G401.6 (cell line): ENCODE data around the gene MND1.

Experiments used
- FAIRE-seq: peaks from 2 replicates; lab custom pipeline; 2012; peaks lifted over from hg19 to GRCh38; lab: Jason Lieb, UNC

The MND1 gene

DNA sequence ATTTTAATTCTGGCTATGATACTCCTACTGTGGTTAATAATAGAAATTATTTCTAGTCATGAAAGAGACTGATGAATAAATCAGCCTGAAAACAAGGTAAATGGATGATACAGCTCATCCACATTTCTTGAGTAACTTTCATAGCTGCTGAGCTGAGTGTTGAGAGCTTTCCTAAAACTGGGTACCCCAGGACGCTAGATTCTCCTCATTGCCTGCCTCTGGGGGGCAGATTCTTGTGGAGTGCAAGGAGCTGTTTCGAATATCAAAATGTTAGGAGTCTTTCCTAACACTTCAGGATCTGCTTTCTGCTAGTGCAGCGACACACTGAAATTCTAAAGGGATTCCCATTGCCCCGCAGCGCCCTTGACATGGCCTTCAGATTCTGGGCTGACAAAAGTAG lies 2.1 kb downstream of the MND1 start:
- FAIRE-seq = no peak

DNA sequence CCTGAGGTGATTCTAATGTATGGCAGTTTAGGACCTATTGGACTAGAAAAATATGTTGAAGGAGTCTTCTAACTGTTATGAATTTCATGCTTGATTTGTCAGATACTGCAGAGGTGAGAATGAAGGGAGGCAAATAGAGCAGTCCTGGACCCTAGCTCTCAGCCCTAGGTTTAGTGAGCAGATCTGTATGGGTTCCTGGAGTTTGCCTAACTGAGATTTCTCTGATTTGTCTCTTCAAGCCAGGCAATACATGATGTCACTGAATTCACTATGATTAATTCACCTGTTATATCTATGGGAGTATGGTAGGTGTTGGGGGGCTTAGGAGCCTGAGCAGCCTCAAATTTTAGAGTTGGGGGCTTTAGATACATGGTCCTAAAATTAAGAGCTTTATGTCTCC lies 2.6 kb downstream of the MND1 start:
- FAIRE-seq = no peak

DNA sequence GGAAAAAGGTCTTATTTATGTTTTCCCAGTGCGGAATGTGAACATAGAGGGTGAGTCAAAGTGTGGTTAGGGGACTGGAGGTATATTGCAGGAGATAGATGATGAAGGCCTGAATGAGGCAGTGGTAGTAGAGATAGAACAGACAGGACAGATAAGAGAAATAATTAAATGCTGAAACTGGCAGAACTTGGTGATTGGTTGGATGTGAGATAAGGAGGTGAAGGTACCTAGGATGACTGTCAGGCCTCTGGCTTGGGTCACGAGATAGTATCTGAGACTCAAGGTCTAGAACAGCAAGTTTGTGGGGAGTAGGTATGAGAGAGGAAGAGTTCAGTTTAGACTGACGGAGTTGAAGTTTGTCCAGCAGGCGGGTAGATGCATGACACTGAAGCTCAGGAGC lies 3.5 kb downstream of the MND1 start:
- FAIRE-seq = no peak

DNA sequence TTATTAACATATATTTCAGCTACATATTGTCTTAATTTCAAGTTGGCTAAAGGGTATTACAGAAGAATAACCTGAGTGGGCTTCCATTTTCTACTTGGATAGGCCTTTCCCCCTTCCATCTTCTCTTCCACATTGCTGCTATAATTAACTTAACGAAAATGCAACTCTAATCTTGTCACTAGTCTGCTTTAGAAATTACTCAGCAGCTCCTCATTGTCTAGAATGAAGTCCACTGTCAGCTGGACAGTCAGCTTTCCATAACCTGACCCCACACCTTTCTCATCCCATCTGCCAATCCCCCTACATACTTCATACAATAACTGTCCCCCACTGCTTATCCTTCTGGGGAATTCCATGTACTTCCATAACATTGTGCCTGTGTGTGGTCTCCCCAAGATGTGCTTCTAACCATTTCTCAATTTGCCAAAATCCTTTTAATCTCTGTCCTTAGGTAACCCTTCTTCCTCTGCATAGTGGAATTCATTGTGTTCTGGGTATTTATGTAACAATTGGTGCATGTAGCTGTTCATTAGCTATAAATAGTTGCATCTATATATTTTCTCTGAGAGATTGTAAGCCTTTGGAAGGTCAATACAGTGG lies 4.8 kb downstream of the MND1 start:
- no peak for FAIRE-seq

DNA sequence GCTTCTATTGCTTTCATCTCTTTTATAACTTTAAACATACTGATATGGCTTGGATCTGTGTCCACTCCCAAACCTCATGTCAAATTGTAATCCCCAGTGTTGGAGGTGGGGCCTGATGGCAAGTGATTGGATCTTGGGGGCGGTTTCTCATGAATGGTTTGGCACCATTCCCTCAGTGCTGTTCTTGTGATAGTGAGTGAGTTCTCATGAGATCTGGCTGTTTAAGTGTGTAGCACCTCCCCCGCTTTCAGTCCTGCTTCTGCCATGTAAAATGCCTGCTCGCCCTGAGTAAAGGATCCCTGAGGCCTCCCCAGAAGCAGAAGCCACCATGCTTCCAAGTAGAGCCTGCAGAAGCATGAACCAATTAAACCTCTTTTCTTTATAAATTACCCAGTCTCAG lies 17.7 kb downstream of the MND1 start:
- FAIRE-seq = no peak

DNA sequence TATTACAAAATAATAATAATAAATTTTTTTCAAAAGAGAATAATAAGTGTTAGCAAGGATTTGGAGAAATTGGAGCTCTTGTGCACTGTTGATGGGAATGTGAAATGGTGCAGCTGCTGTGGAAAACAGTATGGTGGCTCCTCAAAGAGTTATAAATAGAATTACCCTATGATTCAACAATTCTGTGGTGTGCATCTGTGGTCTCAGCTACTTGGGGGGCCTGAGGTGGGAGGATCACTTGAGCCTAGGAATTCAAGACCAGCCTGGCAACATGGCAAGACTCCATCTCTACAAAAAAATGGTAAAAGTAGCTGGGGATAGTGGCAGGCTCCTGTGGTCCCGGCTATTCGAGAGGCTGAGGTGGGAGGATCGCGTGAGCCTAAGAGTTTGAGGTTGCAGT lies 19.6 kb downstream of the MND1 start:
- no peak for FAIRE-seq

DNA sequence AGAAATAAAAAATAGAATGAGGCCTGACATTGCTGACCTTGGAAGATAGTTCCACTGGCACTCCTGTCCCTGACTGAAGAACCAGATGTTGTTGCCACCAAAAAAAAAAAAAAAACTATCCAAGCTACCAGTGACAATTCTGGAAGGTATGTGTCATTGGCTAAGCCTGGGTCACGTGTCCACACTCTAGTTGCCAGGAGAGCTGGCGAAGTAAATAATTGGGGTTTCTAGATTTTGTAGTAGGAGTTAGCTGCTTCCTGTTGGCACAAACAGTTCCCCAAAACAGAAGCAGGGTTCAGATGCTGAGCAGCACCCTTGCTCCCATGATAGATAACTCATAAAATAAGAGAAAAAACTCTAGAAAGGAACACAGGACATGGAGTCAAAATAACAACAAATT lies 20.5 kb downstream of the MND1 start:
- no peak for FAIRE-seq

DNA sequence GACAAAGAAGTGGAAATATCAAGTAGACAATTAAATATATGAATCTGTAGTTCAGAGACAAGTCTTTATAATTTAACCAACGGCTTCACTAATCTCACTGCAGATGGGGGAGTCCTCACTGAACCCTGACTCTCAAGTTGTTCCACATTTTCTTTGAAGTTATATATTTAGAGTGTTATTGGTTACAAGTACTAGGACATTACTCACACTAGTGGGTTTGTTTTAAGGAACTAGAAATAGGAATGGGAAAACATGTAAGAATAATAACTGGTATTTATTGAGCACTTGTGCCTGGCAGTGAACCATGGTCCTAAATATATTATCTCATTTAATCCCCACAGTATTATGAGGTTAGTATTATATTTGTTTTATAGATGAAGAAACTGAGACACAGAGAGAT lies 22.0 kb downstream of the MND1 start:
- FAIRE-seq = no peak

DNA sequence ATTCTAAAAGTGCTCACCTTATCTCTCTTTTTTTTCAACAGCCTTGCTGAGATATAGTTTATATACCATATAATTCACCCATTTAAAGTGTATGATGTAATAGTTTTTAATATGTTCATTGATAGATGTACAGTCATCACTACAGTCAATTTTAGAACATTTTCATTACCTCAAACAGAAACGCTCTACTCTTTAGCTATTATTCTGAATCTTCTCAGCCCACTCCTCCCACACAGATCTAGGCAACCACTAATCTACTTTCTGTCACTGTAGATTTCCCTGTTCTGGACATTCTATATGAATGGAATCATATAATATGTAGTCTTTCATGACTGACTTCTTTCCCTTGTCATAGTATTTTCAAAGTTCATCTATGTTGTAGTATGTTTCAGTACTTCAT lies 22.6 kb downstream of the MND1 start:
- no peak for FAIRE-seq

DNA sequence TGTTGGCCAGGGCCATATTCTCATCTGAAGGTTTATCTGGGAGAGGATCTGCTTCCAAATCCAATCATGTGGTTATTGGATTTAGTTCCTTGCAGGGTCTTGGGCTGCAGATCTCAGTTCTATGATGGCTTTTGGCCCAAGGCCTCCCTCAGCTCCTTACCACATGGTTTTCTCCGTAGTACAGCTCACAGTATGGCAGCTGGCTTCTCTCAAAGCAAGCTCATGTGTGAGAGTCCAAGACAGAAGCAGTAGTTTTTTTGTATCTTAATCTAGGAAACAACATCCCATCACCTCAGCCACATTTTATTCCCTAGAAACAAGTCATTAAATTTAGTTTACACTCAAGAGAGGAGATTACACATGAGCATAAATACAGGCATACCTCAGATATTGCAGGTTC lies 24.5 kb downstream of the MND1 start:
- no peak for FAIRE-seq

DNA sequence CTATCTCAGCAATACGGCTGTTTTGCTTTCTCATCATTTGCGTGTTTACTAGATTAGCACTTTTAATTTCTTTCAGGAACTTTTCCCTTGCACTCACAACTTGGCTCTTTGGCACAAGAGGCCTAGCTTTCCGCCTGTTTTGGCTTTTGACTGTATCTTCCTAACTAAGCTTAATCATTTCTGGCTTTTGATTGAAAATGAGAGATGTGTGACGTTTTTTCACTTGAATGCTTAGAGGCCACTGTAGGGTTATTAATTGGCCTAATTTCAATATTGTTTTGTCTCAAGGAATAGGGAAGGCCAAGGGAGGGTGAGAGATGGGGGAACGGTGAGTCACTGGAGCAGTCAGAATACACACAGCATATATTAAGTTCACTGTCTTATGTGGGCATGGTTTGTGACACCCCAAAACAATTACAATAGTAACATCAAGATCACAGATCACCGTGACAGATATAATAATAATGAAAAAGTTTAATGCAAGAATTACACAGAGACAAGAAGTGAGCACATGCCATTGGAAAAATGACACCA lies 27.3 kb downstream of the MND1 start:
- FAIRE-seq = no peak

DNA sequence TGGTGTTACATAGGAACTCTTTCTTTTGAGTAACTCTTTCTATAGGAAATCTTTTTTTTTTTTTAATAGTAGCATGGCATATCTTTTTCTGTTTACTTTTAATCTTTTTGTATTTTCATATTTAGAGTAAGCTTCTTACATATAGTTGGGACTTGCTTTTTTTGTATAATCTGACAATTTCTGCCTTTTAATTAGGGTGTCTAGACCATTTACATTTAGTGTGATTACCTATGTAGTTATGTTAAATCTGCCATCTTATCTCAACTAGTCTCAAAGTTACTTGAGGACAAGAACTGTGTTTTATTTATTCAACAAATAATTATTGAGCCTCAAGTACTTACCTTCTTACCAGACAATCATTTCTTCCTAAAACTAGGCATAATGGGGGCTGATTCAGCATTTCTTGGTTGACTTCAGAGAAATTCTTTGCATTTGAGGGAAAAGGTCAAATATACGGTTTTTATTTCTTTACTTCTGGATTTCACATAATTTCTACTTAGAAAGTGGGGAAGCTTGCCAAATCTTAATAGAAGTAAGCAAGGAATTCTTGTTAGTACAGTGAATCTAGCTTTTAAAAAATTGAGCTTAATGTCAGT lies 28.6 kb downstream of the MND1 start:
- FAIRE-seq = no peak

DNA sequence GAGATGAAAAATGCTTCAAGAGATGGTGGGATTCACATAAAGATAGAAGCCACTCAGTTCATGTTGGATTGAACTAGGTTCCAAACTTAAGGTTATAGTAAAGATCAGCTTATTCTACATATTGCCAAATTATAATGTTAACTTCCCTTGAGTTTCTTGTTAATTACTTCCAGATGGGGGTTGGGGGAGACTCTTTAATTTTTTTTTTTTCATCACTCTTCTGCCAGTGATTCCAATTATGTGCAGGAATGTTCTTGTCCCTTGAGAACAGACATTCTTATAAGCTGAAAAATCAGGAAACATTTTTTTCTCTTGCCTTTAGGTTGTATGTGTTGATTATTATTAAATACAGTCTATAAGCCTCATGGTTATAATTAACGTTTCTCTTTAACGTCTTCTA lies 30.0 kb downstream of the MND1 start:
- no peak for FAIRE-seq

DNA sequence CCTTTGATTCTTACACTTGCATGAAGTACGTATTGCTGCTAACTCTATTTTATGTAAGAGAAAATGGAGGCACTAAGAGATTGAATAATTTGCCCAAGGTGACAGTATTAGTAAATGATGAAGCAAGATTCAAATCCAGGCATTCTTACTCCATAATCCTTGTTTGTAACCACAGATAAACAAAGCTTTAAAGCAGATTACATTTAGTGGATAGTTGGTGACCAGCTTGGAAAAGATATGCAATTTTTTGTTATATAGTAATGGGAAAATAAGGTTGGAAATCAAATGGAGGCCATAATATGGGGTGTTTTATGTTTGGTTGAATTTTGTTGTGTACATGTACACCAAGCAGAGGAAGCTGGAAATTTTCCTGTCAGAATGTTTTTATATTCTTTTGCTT lies 30.8 kb downstream of the MND1 start:
- FAIRE-seq = no peak

DNA sequence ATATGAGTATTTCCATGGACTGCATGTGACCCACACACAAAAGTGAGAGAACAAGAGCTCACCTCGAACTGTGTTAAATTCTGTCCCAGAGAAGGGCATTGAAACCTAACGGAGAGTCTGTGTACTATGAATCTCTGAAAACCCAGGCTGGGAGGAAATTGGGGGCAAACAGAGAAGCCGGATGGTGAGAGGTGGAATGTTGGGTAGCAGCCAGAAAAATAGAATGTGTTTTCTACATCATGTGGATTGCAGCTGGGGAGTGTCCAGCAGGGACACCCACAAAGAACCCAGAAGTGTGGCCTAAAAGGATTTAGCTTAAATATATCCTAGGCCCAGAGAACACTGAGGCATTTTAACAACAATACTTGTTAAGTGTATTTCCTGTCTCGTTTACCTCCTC lies 38.6 kb downstream of the MND1 start:
- FAIRE-seq = no peak

DNA sequence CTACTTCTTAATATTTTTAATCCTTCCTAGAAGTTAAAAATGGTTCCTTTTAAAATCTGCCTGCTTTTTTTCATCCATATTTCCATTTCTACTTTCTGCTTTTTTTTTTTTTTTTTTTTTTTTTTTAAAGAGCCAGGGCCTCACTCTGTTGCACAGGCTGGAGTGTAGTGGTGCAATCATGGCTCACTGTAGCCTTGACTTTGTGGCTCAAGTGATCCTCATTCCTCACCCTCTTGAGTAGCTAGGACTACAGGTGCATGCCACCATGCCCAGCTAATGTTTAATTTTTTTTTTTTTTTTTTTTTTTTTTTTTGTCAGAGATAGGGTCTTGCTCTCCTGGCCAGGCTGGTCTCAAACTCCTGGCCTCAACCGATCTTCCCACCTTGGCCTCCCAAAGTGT lies 39.7 kb downstream of the MND1 start:
- no peak for FAIRE-seq

DNA sequence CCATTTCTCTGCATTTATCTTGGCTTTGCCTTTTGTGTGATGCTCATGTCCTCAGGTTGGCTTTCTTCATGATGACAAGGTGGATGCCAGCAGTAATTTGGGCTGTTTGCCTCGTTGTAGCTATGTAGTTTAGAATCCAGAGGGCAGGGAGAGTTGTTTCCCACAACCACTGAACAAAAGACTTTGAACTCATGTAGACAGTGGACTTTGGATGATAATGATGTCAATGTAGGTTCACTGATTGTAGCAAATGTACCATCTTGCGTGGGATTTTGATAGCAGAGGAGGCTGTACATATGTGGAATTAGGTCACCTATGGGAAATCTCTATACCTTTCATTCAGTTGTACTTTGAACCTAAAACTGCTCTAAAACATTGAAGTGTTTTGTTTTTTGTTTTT lies 41.3 kb downstream of the MND1 start:
- no peak for FAIRE-seq

DNA sequence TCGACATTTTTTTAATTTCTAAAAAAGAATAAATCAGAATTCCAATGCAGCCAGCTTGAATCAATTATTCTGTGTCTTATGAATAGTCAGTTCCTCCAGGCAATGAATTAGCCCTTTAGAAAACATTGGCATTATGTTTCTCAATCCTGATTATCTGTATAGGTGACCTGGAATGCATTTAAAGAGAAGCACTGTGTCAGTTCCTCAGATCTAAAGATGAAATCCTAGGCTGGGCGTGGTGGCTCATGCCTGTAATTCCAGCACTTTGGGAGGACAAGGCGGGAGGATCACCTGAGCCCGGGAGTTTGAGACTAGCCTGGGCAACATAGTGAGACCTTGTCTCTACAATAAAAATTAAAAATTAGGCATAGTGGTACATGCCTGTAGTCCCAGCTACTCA lies 43.5 kb downstream of the MND1 start:
- FAIRE-seq = no peak

DNA sequence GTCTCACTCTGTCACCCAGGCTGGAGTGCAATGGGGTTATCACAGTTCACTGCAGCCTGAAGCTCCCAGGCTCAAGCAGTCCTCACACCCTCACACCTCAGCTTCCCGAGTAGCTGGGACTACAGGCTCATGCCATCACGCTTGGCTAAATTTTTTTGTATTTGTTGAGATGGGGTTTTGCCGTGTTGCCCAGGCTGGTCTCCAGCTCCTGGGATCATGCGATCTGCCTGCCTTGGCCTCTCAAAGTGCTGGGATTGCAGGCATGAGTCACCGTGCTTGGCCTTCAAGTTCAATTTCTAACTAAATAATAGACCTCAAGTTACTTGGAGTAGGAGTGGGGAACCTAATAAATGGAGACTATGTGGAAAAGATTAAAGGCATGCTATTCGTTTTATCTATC lies 48.9 kb downstream of the MND1 start:
- FAIRE-seq = no peak

DNA sequence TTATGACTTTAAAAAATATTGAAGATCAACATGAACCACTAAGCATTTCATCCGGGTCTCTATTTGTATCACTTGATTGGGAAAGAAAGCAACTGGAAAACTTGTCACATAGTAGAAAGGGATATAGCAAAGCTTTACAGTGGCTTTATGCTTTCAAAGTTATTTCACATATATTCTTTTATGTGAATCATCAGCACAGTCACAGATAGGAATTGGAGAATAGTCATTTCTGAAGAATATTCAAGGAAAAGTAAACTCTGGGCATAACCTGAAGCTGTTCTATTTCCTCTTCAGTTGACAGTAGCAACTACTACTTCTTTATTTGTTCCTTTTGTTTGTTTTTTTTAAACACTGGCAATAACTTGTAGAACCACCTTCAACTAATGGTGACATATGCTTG lies 50.5 kb downstream of the MND1 start:
- FAIRE-seq = no peak

DNA sequence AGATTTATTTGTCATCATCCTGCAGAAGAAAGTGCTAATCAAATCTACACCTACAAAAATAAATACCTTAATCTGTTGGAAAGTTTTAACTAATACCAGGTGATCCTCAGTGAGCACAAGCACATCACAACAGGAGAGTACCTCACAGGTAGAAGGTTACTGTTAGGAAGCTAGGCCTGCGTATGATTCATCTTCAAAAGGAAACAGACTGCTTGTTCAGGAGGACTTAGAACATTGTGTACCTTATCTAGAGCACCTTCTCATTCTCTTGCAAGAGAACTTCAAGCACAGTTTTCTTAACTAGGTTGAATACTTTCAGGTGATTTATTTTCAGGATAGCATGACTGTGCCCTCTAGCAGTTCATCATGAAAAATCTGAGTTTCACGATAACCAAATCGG lies 54.2 kb downstream of the MND1 start:
- FAIRE-seq = no peak

DNA sequence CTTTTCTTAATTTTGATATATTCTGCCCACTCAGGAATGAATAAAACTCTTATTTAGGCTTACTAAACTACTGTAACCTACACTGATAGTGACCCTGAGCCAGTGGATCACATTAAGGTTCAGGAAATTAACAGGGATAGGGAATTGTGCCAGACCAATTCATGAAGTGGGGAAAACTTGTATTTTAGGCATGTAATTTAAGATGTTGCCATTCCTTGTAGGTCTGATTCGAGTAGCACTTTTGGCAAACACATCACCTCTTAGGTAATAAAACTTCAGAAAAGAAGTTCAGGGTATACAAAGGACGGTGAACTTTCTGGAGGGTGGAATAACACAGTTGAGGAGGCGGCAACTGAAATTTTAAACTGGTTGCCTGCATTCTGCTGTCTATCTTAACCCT lies 54.9 kb downstream of the MND1 start:
- FAIRE-seq = no peak

DNA sequence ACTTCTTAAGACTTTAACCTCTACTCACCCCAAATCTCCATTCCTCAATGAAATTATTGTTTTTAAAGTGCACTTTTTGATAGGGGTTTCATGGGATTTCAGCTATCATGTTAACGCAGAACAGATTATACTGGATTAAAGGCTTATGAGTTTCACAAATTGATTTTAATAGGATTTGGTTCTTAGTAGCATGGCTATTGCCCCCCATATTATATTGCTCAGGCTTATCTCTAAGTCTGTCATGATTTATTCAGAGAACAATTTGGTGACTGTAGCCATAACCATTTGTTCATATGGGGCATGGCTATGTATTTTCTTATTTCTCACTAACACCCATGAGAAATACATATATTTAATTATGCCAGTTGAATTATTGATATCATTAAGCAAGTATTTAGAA lies 57.0 kb downstream of the MND1 start:
- no peak for FAIRE-seq

DNA sequence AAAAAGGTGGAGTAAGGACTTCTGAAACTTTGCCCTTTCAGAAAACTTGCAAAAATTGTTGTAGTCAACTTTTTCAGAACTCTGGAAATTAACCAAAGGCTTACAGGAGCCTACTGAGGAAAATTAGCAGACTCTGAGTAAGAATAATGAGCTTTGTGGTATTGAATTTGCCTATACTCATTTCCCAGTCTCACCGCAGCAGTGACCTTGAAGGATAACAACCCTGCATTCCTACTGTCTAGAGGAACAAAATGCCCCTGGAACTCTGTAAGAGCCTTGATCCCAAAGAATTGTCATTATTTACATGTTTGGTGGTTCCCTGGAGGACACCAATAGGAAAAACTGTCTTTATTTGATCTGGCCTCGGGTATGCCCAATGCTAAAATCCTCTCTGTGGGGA lies 57.9 kb downstream of the MND1 start:
- no peak for FAIRE-seq

DNA sequence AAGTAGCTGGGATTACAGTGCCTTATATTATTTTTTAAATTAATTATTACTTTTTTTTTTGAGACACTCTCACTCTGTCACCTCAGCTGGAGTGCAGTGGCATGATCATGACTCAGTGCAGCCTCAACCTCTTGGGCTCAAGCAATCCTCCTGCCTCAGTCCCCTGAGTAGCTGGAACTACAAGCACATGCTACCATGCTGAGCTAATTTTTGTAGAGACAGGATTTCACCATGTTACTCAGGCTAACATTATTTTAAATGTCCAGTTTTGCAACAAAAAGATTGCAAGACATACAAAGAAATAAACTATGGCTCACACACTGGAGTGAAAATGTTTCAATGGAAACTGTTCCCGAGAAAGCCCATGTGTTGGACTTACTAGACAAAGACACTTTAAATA lies 59.2 kb downstream of the MND1 start:
- FAIRE-seq = no peak
